H1 (cell line): ENCODE measurements around the gene CADM1. TPM values are rescaled to one million over a fixed set of nuclear protein-coding genes. Genes with fewer than 3 reads are reported as not detected.

Source experiments
- CTCF ChIA-PET: fragments of 300-600 bp; sonication (Branson Sonifier 250); formaldehyde crosslinking; loops from one replicate; lab custom pipeline; 2021; ENCODE audit not compliant: partially characterized antibody; lab: Charles Lee
- POLR2A ChIA-PET: fragments of 300-600 bp; sonication (Branson Sonifier 250); formaldehyde crosslinking; loops from one replicate; lab custom pipeline; 2021; ENCODE audit warnings: inconsistent platforms; ENCODE audit not compliant: partially characterized antibody; lab: Charles Lee
- DNase-seq, 2 experiments: peaks; one replicate each; pipeline versions ENCODE4 v3.0.0 to v3.0.0-alpha.2; 2010 to 2022; ENCODE audit warnings: low spot score in 2 of 2, low read depth in 1 of 2, mixed read lengths in 1 of 2
- FAIRE-seq: peaks from 2 replicates; lab custom pipeline; 2011; peaks lifted over from hg19 to GRCh38; lab: Jason Lieb, UNC
- H2AFZ ChIP-seq: 2 replicates; pipeline ENCODE4 v1.8.1; 2012; ENCODE audit warnings: low read length, inconsistent platforms
- H2AK5ac ChIP-seq: 2 replicates; pipeline ENCODE4 v1.6.1; 2013; ENCODE audit warnings: low read depth, low read length
- H2BK120ac ChIP-seq: replicated peaks from 2 replicates; pipeline ENCODE3; 2013; ENCODE audit warnings: low read depth, low read length, inconsistent platforms
- H2BK12ac ChIP-seq: 2 replicates; pipeline ENCODE4 v1.6.1; 2013; ENCODE audit warnings: low read depth, low read length
- H2BK15ac ChIP-seq: 2 replicates; pipeline ENCODE4 v1.6.1; 2013; ENCODE audit warnings: low read length
- H2BK20ac ChIP-seq: 2 replicates; pipeline ENCODE4 v1.6.1; 2013; ENCODE audit warnings: low read length
- H2BK5ac ChIP-seq: 2 replicates; pipeline ENCODE4 v1.6.1; 2013; ENCODE audit warnings: low read depth, low read length
- H3K14ac ChIP-seq: 2 replicates; pipeline ENCODE4 v1.6.1; 2013; ENCODE audit warnings: inconsistent platforms; ENCODE audit not compliant: insufficient read length
- H3K18ac ChIP-seq: 2 replicates; pipeline ENCODE4 v1.6.1; 2013; ENCODE audit warnings: low read length; ENCODE audit errors: extremely low read depth
- H3K23ac ChIP-seq: 2 replicates; pipeline ENCODE4 v1.6.1; 2013; ENCODE audit warnings: inconsistent platforms; ENCODE audit not compliant: insufficient read length
- H3K23me2 ChIP-seq: 2 replicates; pipeline ENCODE4 v1.6.1; 2013; ENCODE audit warnings: low read depth, low read length
- H3K27ac ChIP-seq: 2 replicates; pipeline ENCODE4 v1.6.1; 2011; ENCODE audit warnings: low read depth, low read length, inconsistent platforms
- H3K27me3 ChIP-seq, 4 experiments: replicated peaks in 1 of 4; 1 replicate in 1 of 4; 2 replicates in 3 of 4; pipeline versions ENCODE4 v1.6.1 to v1.8.1; 2011 to 2013; ENCODE audit warnings: low read length in 3 of 4, mild to moderate bottlenecking in 3 of 4, inconsistent platforms in 2 of 4, mixed read lengths in 2 of 4, moderate library complexity in 1 of 4; ENCODE audit not compliant: control insufficient read depth in 3 of 4, insufficient read depth in 3 of 4; ENCODE audit errors: extremely low read depth in 1 of 4
- H3K36me3 ChIP-seq, 4 experiments: 2 replicates each; pipeline versions ENCODE4 v1.6.1 to v1.8.1; 2011 to 2013; ENCODE audit warnings: mild to moderate bottlenecking in 4 of 4, low read length in 3 of 4, moderate library complexity in 2 of 4, control low read depth in 1 of 4, inconsistent platforms in 1 of 4; ENCODE audit not compliant: insufficient read depth in 4 of 4, control insufficient read depth in 2 of 4
- H3K4ac ChIP-seq: replicated peaks from 2 replicates; pipeline ENCODE3; 2013; ENCODE audit warnings: low read length, low read depth, mixed read lengths, inconsistent platforms; ENCODE audit not compliant: insufficient read length
- H3K4me1 ChIP-seq, 4 experiments: replicated peaks in 1 of 4; 1 replicate in 1 of 4; 2 replicates in 3 of 4; pipeline versions ENCODE4 v1.6.1 to v1.8.1; 2011 to 2013; ENCODE audit warnings: low read length in 3 of 4, inconsistent platforms in 2 of 4, mixed read lengths in 1 of 4; ENCODE audit not compliant: insufficient read depth in 4 of 4, control insufficient read depth in 3 of 4
- H3K4me2 ChIP-seq, 2 experiments: 2 replicates each; pipeline versions ENCODE4 v1.6.1 to v1.8.1; 2011 to 2013; ENCODE audit warnings: low read depth in 2 of 2, low read length in 2 of 2, control low read depth in 1 of 2, inconsistent platforms in 1 of 2, mild to moderate bottlenecking in 1 of 2; ENCODE audit not compliant: insufficient read depth in 1 of 2
- H3K4me3 ChIP-seq, 4 experiments: fragments of 200-600, 300-600 bp in 1 of 4; sonication (generic), shearing (Covaris generic), sonication (Bioruptor Twin) in 1 of 4; 2 replicates each; pipeline versions ENCODE4 v1.5.1 to v1.8.1; 2011 to 2016; ENCODE audit warnings: low read length in 4 of 4, low read depth in 3 of 4, control low read depth in 2 of 4, inconsistent platforms in 2 of 4, mild to moderate bottlenecking in 2 of 4, mixed read lengths in 1 of 4, moderate library complexity in 1 of 4; ENCODE audit not compliant: insufficient read depth in 2 of 4; ENCODE audit errors: extremely low read depth in 1 of 4
- H3K56ac ChIP-seq: replicated peaks from 2 replicates; pipeline ENCODE3; 2013; ENCODE audit warnings: low read depth, mild to moderate bottlenecking, mixed read lengths, low read length, inconsistent platforms; ENCODE audit not compliant: insufficient read length
- H3K79me1 ChIP-seq: 2 replicates; pipeline ENCODE4 v1.6.1; 2013; ENCODE audit warnings: low read depth, low read length, control low read depth
- H3K79me2 ChIP-seq, 2 experiments: 2 replicates each; pipeline versions ENCODE4 v1.6.1 to v1.8.1; 2012 to 2013; ENCODE audit warnings: low read length in 2 of 2, mild to moderate bottlenecking in 2 of 2, inconsistent platforms in 1 of 2; ENCODE audit not compliant: insufficient read depth in 2 of 2, control insufficient read depth in 1 of 2
- H3K9ac ChIP-seq, 4 experiments: replicated peaks in 1 of 4; 1 replicate in 1 of 4; 2 replicates in 3 of 4; pipeline versions ENCODE4 v1.6.1 to v1.8.1; 2011 to 2013; ENCODE audit warnings: low read depth in 3 of 4, low read length in 3 of 4, control low read depth in 2 of 4, mild to moderate bottlenecking in 2 of 4, moderate library complexity in 2 of 4, inconsistent platforms in 1 of 4; ENCODE audit errors: extremely low read depth in 1 of 4
- H3K9me3 ChIP-seq, 2 experiments: 2 replicates each; pipeline versions ENCODE4 v1.6.1 to v1.8.1; 2012 to 2013; ENCODE audit warnings: mild to moderate bottlenecking in 2 of 2, moderate library complexity in 2 of 2, control low read depth in 1 of 2, inconsistent platforms in 1 of 2, low read depth in 1 of 2, low read length in 1 of 2, mixed read lengths in 1 of 2; ENCODE audit not compliant: insufficient read depth in 2 of 2
- H4K20me1 ChIP-seq, 2 experiments: replicated peaks in 1 of 2; 2 replicates each; pipeline versions ENCODE3 to v1.8.1; 2011 to 2013; ENCODE audit warnings: inconsistent platforms in 2 of 2, low read length in 2 of 2, mild to moderate bottlenecking in 1 of 2; ENCODE audit not compliant: insufficient read depth in 2 of 2, control insufficient read depth in 1 of 2
- H4K5ac ChIP-seq: 2 replicates; pipeline ENCODE4 v1.6.1; 2013; ENCODE audit warnings: low read length, low read depth, mixed read lengths, inconsistent platforms; ENCODE audit not compliant: insufficient read length
- H4K8ac ChIP-seq: 2 replicates; pipeline ENCODE4 v1.8.0; 2013; ENCODE audit warnings: mild to moderate bottlenecking, moderate library complexity, low read length, inconsistent platforms; ENCODE audit not compliant: insufficient read depth; ENCODE audit errors: extremely low read depth
- H4K91ac ChIP-seq: replicated peaks from 2 replicates; pipeline ENCODE3; 2013; ENCODE audit warnings: low read length, mixed read lengths, inconsistent platforms; ENCODE audit not compliant: insufficient read length
- BCL11A ChIP-seq, 2 experiments: IDR thresholded peaks; one replicate each; pipeline ENCODE4 v1.6.1; 2011; ENCODE audit warnings: low read depth in 2 of 2, low read length in 2 of 2, mild to moderate bottlenecking in 2 of 2
- CHD1 ChIP-seq: IDR thresholded peaks from 2 replicates; pipeline ENCODE4 v1.6.1; 2012; ENCODE audit warnings: low read depth, low read length, improper control_type of control experiment
- EGR1 ChIP-seq: IDR thresholded peaks from 2 replicates; pipeline ENCODE4 v1.6.1; 2011; ENCODE audit warnings: low read depth, low read length, borderline replicate concordance
- EP300 ChIP-seq, 2 experiments: IDR thresholded peaks; 1 replicate in 1 of 2; 2 replicates in 1 of 2; pipeline ENCODE4 v1.6.1; 2011 to 2012; ENCODE audit warnings: low read depth in 2 of 2, low read length in 2 of 2, mild to moderate bottlenecking in 2 of 2, borderline replicate concordance in 1 of 2, inconsistent platforms in 1 of 2, moderate library complexity in 1 of 2
- POLR2A ChIP-seq, 2 experiments: IDR thresholded peaks; 1 replicate in 1 of 2; 2 replicates in 1 of 2; pipeline ENCODE4 v1.6.1; 2011; ENCODE audit warnings: low read depth in 2 of 2, low read length in 2 of 2, mild to moderate bottlenecking in 2 of 2; ENCODE audit errors: control extremely low read depth in 1 of 2
- RXRA ChIP-seq: IDR thresholded peaks from 2 replicates; pipeline ENCODE4 v1.6.1; 2011; ENCODE audit warnings: low read depth, mild to moderate bottlenecking, low read length, moderate library complexity; ENCODE audit not compliant: insufficient read depth
- WGBS, 2 experiments: shearing (Covaris generic) in 1 of 2; methylation state at CpG; one replicate each; pipeline versions ENCODE4 v1.1.6 to v1.1.7; 2013 to 2015; ENCODE audit warnings: low lambda C conversion rate in 2 of 2, mixed read lengths in 2 of 2, inconsistent platforms in 1 of 2, low coverage in 1 of 2, missing lambda C conversion rate in 1 of 2; ENCODE audit not compliant: insufficient replicate concordance in 2 of 2, insufficient coverage in 1 of 2, insufficient read length in 1 of 2; ENCODE audit errors: extremely low coverage in 1 of 2, missing lambda C conversion rate in 1 of 2; 5-methylcytosine and 5-hydroxymethylcytosine counted together
- polyA plus RNA-seq, 7 experiments: library from polyadenylated mRNA; depleted of rRNA in 3 of 7; stranded (reverse) in 5 of 7; unstranded in 2 of 7; fragments of >200 nt in 5 of 7; fragments of 200-250 nt in 2 of 7; gene quantifications; 1 replicate in 5 of 7; 2 replicates in 1 of 7; 4 replicates in 1 of 7; pipeline versions ENCODE4 v1.2.1 to v1.2.3, GENCODE V29; 2011 to 2013; ENCODE audit warnings: missing spikeins in 2 of 7, mixed read lengths in 2 of 7
- total RNA-seq: library from RNA; stranded (reverse); fragmentation: NEBNext Ultra II Directional; extraction: Animal tissue kit (Norgen Biotek cat#: 25700); gene quantifications from 2 replicates; pipeline ENCODE4 v1.2.1, GENCODE V29; 2021

Gene CADM1
- total and polyA plus RNA-seq, 2 of the 8 experiments (the other 6 are each of a cell fraction or from before 2014, with no cell fraction given): 8.3 to 25.3 TPM

DNA sequence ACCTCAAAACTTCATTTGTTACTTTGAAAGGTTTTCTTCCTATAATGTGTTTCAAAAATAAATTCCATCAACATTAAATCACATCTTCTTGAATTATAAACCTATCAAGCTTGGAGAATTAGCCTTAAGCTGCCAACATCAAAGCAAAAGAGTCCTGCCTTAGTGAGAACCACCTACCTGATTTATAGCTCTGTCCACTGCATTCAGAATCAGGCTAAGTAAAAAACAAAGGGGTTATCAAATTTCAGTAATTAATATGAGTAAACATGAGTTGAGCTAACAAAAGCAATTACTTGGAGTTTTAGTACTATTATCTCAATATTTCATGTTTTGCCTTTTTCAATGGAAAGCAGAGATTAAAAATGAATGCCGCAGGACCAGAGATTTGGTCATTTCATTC lies 73.9 kb downstream of the CADM1 start:
- CTCF ChIA-PET: interaction anchor here (1.0 to 1.2 kb wide), 3 partner anchors 9 to 150 kb away, joined by 3 to 4 read pairs (median 3); no protein-coding TSS in a partner anchor
- Histone ChIP-seq H2BK5ac (no peak overlapping the region), H3K4ac (no peak overlapping the region), H2BK15ac (no peak overlapping the region), H3K23ac (no peak overlapping the region), H3K27ac (no peak overlapping the region), H3K4me3 (no peak overlapping the region), H4K5ac (no peak overlapping the region), H3K4me1 (peaks cover 0 to 2% (median 0%) of the 10 kb centered on the region in 4 experiments; a peak in 1 of 7 replicates), H3K79me2 (no peaks in the 10 kb centered on the region), H3K4me2 (no peak overlapping the region), H3K79me1 (no peaks in the 10 kb centered on the region), H3K23me2 (no peaks in the 10 kb centered on the region), H3K56ac (no peak overlapping the region), H3K27me3 (no peaks in the 10 kb centered on the region), H2BK120ac (no peak overlapping the region), H3K18ac (no peak overlapping the region), H2AK5ac (no peak overlapping the region), H3K9me3 (no peaks in the 10 kb centered on the region), H3K9ac (no peak overlapping the region), H4K91ac (no peak overlapping the region), H3K36me3 (no peaks in the 10 kb centered on the region), H4K8ac (no peak overlapping the region), H2AFZ (no peak overlapping the region), H2BK12ac (no peak overlapping the region), H2BK20ac (no peak overlapping the region), H4K20me1 (no peaks in the 10 kb centered on the region), H3K14ac (no peak overlapping the region)
- TF ChIP-seq EGR1 (no peak), RXRA (no peak), EP300 (IDR thresholded peaks at IDR 0.05; ENCODE audit: borderline replicate concordance in 1 of 2, low read depth in 2 of 2, low read length in 2 of 2) (no peak), POLR2A (IDR thresholded peaks at IDR 0.05; ENCODE audit: control extremely low read depth in 1 of 2, low read depth in 2 of 2, low read length in 2 of 2) (no peak), CHD1 (no peak), BCL11A (IDR thresholded peaks at IDR 0.05; ENCODE audit: low read depth in 2 of 2, low read length in 2 of 2) (no peak)
- 100% methylated on average over 1 of the region's 1 CpG; no CpG with 5 or more reads in 1 of the 2 experiments for WGBS, 2 experiments
- POLR2A ChIA-PET: interaction anchor here (0.6 kb wide), 1 partner anchor 22 kb away, joined by 3 read pairs; no protein-coding TSS in a partner anchor
- DNase-seq (no peak), FAIRE-seq (no peak)
